Measurements from ENCODE around the gene STUM. TPM values are rescaled to one million over a fixed set of nuclear protein-coding genes. Genes with fewer than 3 reads are reported as not detected.

STUM gene
- total RNA-seq, 1 donor from 2014 or later = 0.08 TPM

GRCh38 chr1:226606311-226607267 is 58.0 kb downstream of the STUM start:
- Mint-ChIP-seq H3K9me3 (ENCODE audit: unreplicated experiment) (no peaks in the 10 kb centered on the region), H3K27me3 (ENCODE audit: unreplicated experiment) (peaks cover 3% of the 10 kb centered on the region), H3K4me3 (ENCODE audit: unreplicated experiment) (no peak overlapping the region), H3K27ac (ENCODE audit: unreplicated experiment) (no peak overlapping the region), H3K4me1 (ENCODE audit: unreplicated experiment) (peaks cover 3% of the 10 kb centered on the region), H3K36me3 (ENCODE audit: low read depth, unreplicated experiment) (no peaks in the 10 kb centered on the region)
- TF ChIP-seq CTCF (IDR thresholded peaks at IDR 0.05; ENCODE audit: unreplicated experiment) = no peak
- DNase-seq (ENCODE audit: low spot score) = no peak

GRCh38 chr1:226607268-226607660 is 58.7 kb downstream of the STUM start:
- Mint-ChIP-seq H3K27me3 (ENCODE audit: unreplicated experiment) (peaks cover 1% of the 10 kb centered on the region), H3K9me3 (ENCODE audit: unreplicated experiment) (no peaks in the 10 kb centered on the region), H3K27ac (ENCODE audit: unreplicated experiment) (no peak overlapping the region), H3K36me3 (ENCODE audit: low read depth, unreplicated experiment) (no peaks in the 10 kb centered on the region), H3K4me3 (ENCODE audit: unreplicated experiment) (no peak overlapping the region), H3K4me1 (ENCODE audit: unreplicated experiment) (peaks cover 3% of the 10 kb centered on the region)
- no peak for DNase-seq (ENCODE audit: low spot score)
- no peak for TF ChIP-seq CTCF (IDR thresholded peaks at IDR 0.05; ENCODE audit: unreplicated experiment)

- H3K9me3 Mint-ChIP-seq (ENCODE audit: unreplicated experiment) = no peaks in the 10 kb centered on the region
- peaks cover 3% of the 10 kb centered on the region for H3K4me1 Mint-ChIP-seq (ENCODE audit: unreplicated experiment)
- TF ChIP-seq CTCF (IDR thresholded peaks at IDR 0.05; ENCODE audit: unreplicated experiment) = no peak
- no peak overlapping the region for H3K4me3 Mint-ChIP-seq (ENCODE audit: unreplicated experiment)
- H3K27ac Mint-ChIP-seq (ENCODE audit: unreplicated experiment) = no peak overlapping the region
- H3K36me3 Mint-ChIP-seq (ENCODE audit: low read depth, unreplicated experiment) = no peaks in the 10 kb centered on the region
- H3K27me3 Mint-ChIP-seq (ENCODE audit: unreplicated experiment) = peaks cover 1% of the 10 kb centered on the region
- no peak for DNase-seq (ENCODE audit: low spot score)
Measured at GRCh38 chr1:226607821-226608220, 59.3 kb downstream of the STUM start.

- peak; percentile 84 for DNase-seq (ENCODE audit: low spot score)
- H3K27ac Mint-ChIP-seq (ENCODE audit: unreplicated experiment) = no peak overlapping the region
- H3K27me3 Mint-ChIP-seq (ENCODE audit: unreplicated experiment) = peaks cover 1% of the 10 kb centered on the region
- H3K4me1 Mint-ChIP-seq (ENCODE audit: unreplicated experiment) = peaks cover 3% of the 10 kb centered on the region
- H3K4me3 Mint-ChIP-seq (ENCODE audit: unreplicated experiment) = no peak overlapping the region
- H3K9me3 Mint-ChIP-seq (ENCODE audit: unreplicated experiment) = no peaks in the 10 kb centered on the region
- TF ChIP-seq CTCF (IDR thresholded peaks at IDR 0.05; ENCODE audit: unreplicated experiment) = peak; percentile 92
- no peaks in the 10 kb centered on the region for H3K36me3 Mint-ChIP-seq (ENCODE audit: low read depth, unreplicated experiment)
Measured at GRCh38 chr1:226608699-226609505, 60.3 kb downstream of the STUM start.

All from endothelial cell (in vitro differentiated cells).